HepG2 (cell line): ENCODE results near the gene GBP3. TPM values are rescaled to one million over a fixed set of nuclear protein-coding genes. Genes with fewer than 3 reads are reported as not detected.

Source experiments
- ATAC-seq: fragments of 200-7000 bp; cut with Tn5 transposase; 3 replicates; pipeline ENCODE4 v1.9.1; 2020; ENCODE audit warnings: mild to moderate bottlenecking, moderate library complexity
- BruUV-seq: library from RNA; stranded (reverse); fragments of 400-500 nt; replicated peaks from 2 replicates; lab custom pipeline; 2021; lab: Mats Ljungman, UMichigan
- CTCF ChIA-PET: fragments of 300-600 bp; formaldehyde crosslinking; extraction: SDS; loops from one replicate; lab custom pipeline; 2021; ENCODE audit warnings: low total read pairs, inconsistent platforms, low intra/inter-chr PET ratio; lab: Yijun Ruan, JAX
- POLR2A ChIA-PET: fragments of 350-600 bp; sonication (Branson Sonifier 250); formaldehyde crosslinking; loops from one replicate; lab custom pipeline; 2020; ENCODE audit warnings: antibody characterized with exemption, inconsistent platforms; lab: Yijun Ruan, JAX
- DNase-seq: peaks from one replicate; pipeline ENCODE4 v3.0.0-alpha.2; 2015; ENCODE audit warnings: low spot score
- FAIRE-seq: peaks from 3 replicates; lab custom pipeline; 2011; peaks lifted over from hg19 to GRCh38; lab: Jason Lieb, UNC
- H2AFZ ChIP-seq: one replicate; pipeline ENCODE4 v1.6.1; 2011; ENCODE audit warnings: low read length, inconsistent platforms
- H3K27ac ChIP-seq: fragments of 300-600 bp; 3 replicates; pipeline ENCODE4 v1.8.0; 2011; ENCODE audit warnings: mixed run types, mild to moderate bottlenecking, mixed read lengths, low read length, inconsistent platforms; ENCODE audit not compliant: insufficient read depth; ENCODE audit errors: extremely low read length
- H3K27me3 ChIP-seq, 2 experiments: fragments of 200-600 bp in 1 of 2; 2 replicates in 1 of 2; 3 replicates in 1 of 2; pipeline versions ENCODE4 v1.6.0 to v1.8.0; 2011; ENCODE audit warnings: low read length in 2 of 2, mild to moderate bottlenecking in 2 of 2, moderate library complexity in 2 of 2, inconsistent platforms in 1 of 2; ENCODE audit not compliant: insufficient read depth in 2 of 2, control insufficient read depth in 1 of 2
- H3K36me3 ChIP-seq, 2 experiments: fragments of 200-600 bp in 1 of 2; replicated peaks in 1 of 2; 2 replicates in 1 of 2; 3 replicates in 1 of 2; pipeline versions ENCODE4 v1.5.1 to v1.8.0; 2011; ENCODE audit warnings: low read length in 2 of 2, inconsistent platforms in 1 of 2; ENCODE audit not compliant: insufficient read depth in 2 of 2, control insufficient read depth in 1 of 2
- H3K4me1 ChIP-seq: 2 replicates; pipeline ENCODE4 v1.5.1; 2012; ENCODE audit warnings: low read length, inconsistent platforms; ENCODE audit not compliant: insufficient read depth
- H3K4me2 ChIP-seq: 2 replicates; pipeline ENCODE4 v1.6.0; 2011; ENCODE audit warnings: low read depth, low read length, inconsistent platforms
- H3K4me3 ChIP-seq, 3 experiments: fragments of 200-600 bp in 1 of 3; sonication (generic), shearing (Covaris generic) in 1 of 3; replicated peaks in 1 of 3; 2 replicates each; pipeline ENCODE4 v1.5.1; 2011 to 2016; ENCODE audit warnings: low read length in 3 of 3, inconsistent platforms in 2 of 3, low read depth in 2 of 3, mild to moderate bottlenecking in 2 of 3, control low read depth in 1 of 3, mixed read lengths in 1 of 3; ENCODE audit not compliant: insufficient read depth in 1 of 3
- H3K79me2 ChIP-seq: one replicate; pipeline ENCODE4 v1.6.1; 2011; ENCODE audit warnings: low read length, inconsistent platforms; ENCODE audit not compliant: insufficient read depth
- H3K9ac ChIP-seq: 2 replicates; pipeline ENCODE4 v1.6.0; 2011; ENCODE audit warnings: mild to moderate bottlenecking, low read depth, low read length, inconsistent platforms; ENCODE audit not compliant: insufficient read depth
- H3K9me3 ChIP-seq: 2 replicates; pipeline ENCODE4 v1.5.1; 2012; ENCODE audit warnings: mild to moderate bottlenecking, low read length
- H4K20me1 ChIP-seq: 2 replicates; pipeline ENCODE4 v1.6.0; 2011; ENCODE audit warnings: inconsistent platforms, mild to moderate bottlenecking, low read length, moderate library complexity; ENCODE audit not compliant: insufficient read depth
- ERF ChIP-seq: IDR thresholded peaks from 2 replicates; pipeline ENCODE4 v1.6.1; 2018; ENCODE audit warnings: missing biosample characterization, missing genetic modification reagents
- FLYWCH1 ChIP-seq: sonication (generic); formaldehyde crosslinking; IDR thresholded peaks from 2 replicates; pipeline ENCODE4 v1.8.1; 2023; ENCODE audit warnings: mild to moderate bottlenecking, missing genetic modification reagents
- FOSL2 ChIP-seq: sonication (generic); formaldehyde crosslinking; IDR thresholded peaks from 2 replicates; pipeline ENCODE4 v1.4.0; 2020; ENCODE audit warnings: missing genetic modification reagents
- GFI1 ChIP-seq: sonication (generic); formaldehyde crosslinking; IDR thresholded peaks from 2 replicates; pipeline ENCODE4 v1.5.0; 2020; ENCODE audit warnings: missing genetic modification reagents, mild to moderate bottlenecking, borderline replicate concordance
- ISL2 ChIP-seq: sonication (generic); formaldehyde crosslinking; IDR thresholded peaks from 2 replicates; pipeline ENCODE4 v1.5.0; 2020; ENCODE audit warnings: missing genetic modification reagents
- NR2F2 ChIP-seq: IDR thresholded peaks from 2 replicates; pipeline ENCODE4 v1.6.1; 2012; ENCODE audit warnings: low read depth, inconsistent platforms, borderline replicate concordance
- PHF21A ChIP-seq: sonication (generic); formaldehyde crosslinking; IDR thresholded peaks from 2 replicates; pipeline ENCODE4 v1.5.0; 2020; ENCODE audit warnings: mild to moderate bottlenecking, missing genetic modification reagents
- RBM22 ChIP-seq: fragments of 200-400 bp; formaldehyde crosslinking; optimal IDR thresholded peaks from 2 replicates; pipeline ENCODE3; 2017; ENCODE audit warnings: mild to moderate bottlenecking, low read length, moderate library complexity
- SCMH1 ChIP-seq: sonication (generic); formaldehyde crosslinking; IDR thresholded peaks from 2 replicates; pipeline ENCODE4 v1.9.0; 2021; ENCODE audit warnings: missing genetic modification reagents, mild to moderate bottlenecking, borderline replicate concordance
- SMYD3 ChIP-seq: sonication (generic); formaldehyde crosslinking; IDR thresholded peaks from 2 replicates; pipeline ENCODE4 v1.8.1; 2023; ENCODE audit warnings: mild to moderate bottlenecking, missing genetic modification reagents
- SOX5 ChIP-seq: IDR thresholded peaks from 2 replicates; pipeline ENCODE4 v1.6.1; 2016; ENCODE audit warnings: borderline replicate concordance
- SYNCRIP ChIP-seq: fragments of 200-400 bp; formaldehyde crosslinking; IDR thresholded peaks from 2 replicates; pipeline ENCODE4 v1.6.1; 2018; ENCODE audit warnings: mild to moderate bottlenecking, low read depth, low read length; ENCODE audit not compliant: insufficient read depth
- ZBTB10 ChIP-seq: sonication (generic); formaldehyde crosslinking; IDR thresholded peaks from 2 replicates; pipeline ENCODE4 v1.4.0; 2020; ENCODE audit warnings: missing genetic modification reagents, borderline replicate concordance
- WGBS: methylation state at CpG from one replicate; pipeline ENCODE4 v1.1.6; 2017; ENCODE audit warnings: low lambda C conversion rate; 5-methylcytosine and 5-hydroxymethylcytosine counted together
- in situ Hi-C: cut with HindIII; loops from 2 replicates; pipeline ENCODE4 v1.10.0; 2017; ENCODE audit warnings: low pct_unique_long_range_greater_than_20kb; ENCODE audit not compliant: extremely low pct_ligation_motif_present
- intact Hi-C: fragments of 100-400 bp; cut with micrococcal nuclease; formaldehyde crosslinking; loops from one replicate; pipeline ENCODE4 v1.10.0; 2022; ENCODE audit not compliant: unreplicated experiment
- polyA plus RNA-seq, 8 experiments: library from polyadenylated mRNA; depleted of rRNA in 3 of 8; stranded (reverse) in 7 of 8; unstranded in 1 of 8; fragments of >200 nt; fragmentation: Illumina TruSeq in 4 of 8; extraction: Trizol in 4 of 8; gene quantifications; 2 replicates each; pipeline versions ENCODE4 v1.2.1 to v1.2.3, GENCODE V29; 2011 to 2016; ENCODE audit warnings: low read depth in 4 of 8, missing spikeins in 1 of 8, mixed read lengths in 1 of 8; ENCODE audit not compliant: insufficient read depth in 1 of 8
- total RNA-seq, 5 experiments: library from RNA; depleted of rRNA; stranded (reverse); fragments of >200 nt; fragmentation: Illumina TruSeq; extraction: Trizol; gene quantifications; 2 replicates each; pipeline ENCODE4 v1.2.3, GENCODE V29; 2016; ENCODE audit warnings: low read depth in 1 of 5
- TF ChIP-seq, protein P1 (sequence below): sonication (generic); formaldehyde crosslinking; IDR thresholded peaks from 2 replicates; pipeline ENCODE4 v1.4.0; 2020; ENCODE audit warnings: low read depth, mild to moderate bottlenecking, missing genetic modification reagents

GBP3 gene
- total and polyA plus RNA-seq, 2 of the 13 experiments (the other 11 are each of a cell fraction or from before 2014, with no cell fraction given), result 0.16 to 0.46 TPM

DNA sequence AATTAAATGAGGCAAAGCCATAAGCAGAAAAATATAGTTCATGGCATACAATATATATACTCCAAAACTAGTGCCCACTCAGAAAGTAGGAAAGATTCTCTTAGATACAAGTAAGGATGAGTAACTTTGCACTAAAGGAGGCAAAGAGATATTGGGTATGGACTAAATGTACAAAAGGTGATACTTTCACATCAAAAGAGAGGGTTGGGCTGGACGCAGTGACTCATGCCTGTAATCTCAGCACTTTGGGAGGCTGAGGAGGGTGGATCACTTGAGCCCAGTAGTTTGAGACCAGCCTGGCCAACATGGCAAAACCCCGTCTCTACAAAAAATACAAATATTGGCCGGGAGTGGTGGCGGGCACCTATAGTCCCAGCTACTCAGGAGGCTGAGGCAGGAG is 37.0 kb downstream of the GBP3 start:
- POLR2A ChIA-PET, result no interaction called here
- H3K4me2 ChIP-seq, result 0 out of 2 replicates have a peak overlapping the region, but pooled peaks have one; percentile 1
- peaks cover 69% of the 10 kb centered on the region for H3K79me2 ChIP-seq
- ATAC-seq (no peak), FAIRE-seq (no peak), DNase-seq (no peak)
- H4K20me1 ChIP-seq, result 0 out of 2 replicates have a peak, but pooled peaks cover 10% of the 10 kb centered on the region
- no peak overlapping the region for H2AFZ ChIP-seq
- no peaks in the 10 kb centered on the region for H3K27me3 ChIP-seq
- no peak overlapping the region for H3K27ac ChIP-seq
- in situ Hi-C loops, result no loop called here
- 95% methylated on average over 4 of the region's 4 CpGs for WGBS
- CTCF ChIA-PET, result interaction anchor here (2.4 kb wide), 1 partner anchor 372 kb away, joined by 15 read pairs; no protein-coding TSS in a partner anchor
- no TSS peak for BruUV-seq
- peaks cover 71% of the 10 kb centered on the region for H3K4me1 ChIP-seq
- intact Hi-C loops, result no loop called here
- peaks cover 2 to 18% of the 10 kb centered on the region in 2 experiments; a peak in 4 of 5 replicates for H3K36me3 ChIP-seq
- H3K4me3 ChIP-seq, result no peak overlapping the region
- peak; percentile 25; the same call in 1 of the 2 replicates for TF ChIP-seq FOSL2 (CRISPR knock-in tag)
- TF ChIP-seq, protein P1, sequence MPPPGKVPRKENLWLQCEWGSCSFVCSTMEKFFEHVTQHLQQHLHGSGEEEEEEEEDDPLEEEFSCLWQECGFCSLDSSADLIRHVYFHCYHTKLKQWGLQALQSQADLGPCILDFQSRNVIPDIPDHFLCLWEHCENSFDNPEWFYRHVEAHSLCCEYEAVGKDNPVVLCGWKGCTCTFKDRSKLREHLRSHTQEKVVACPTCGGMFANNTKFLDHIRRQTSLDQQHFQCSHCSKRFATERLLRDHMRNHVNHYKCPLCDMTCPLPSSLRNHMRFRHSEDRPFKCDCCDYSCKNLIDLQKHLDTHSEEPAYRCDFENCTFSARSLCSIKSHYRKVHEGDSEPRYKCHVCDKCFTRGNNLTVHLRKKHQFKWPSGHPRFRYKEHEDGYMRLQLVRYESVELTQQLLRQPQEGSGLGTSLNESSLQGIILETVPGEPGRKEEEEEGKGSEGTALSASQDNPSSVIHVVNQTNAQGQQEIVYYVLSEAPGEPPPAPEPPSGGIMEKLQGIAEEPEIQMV (CRISPR knock-in tag), result no peak
- no peak overlapping the region for H3K9ac ChIP-seq
- no peaks in the 10 kb centered on the region for H3K9me3 ChIP-seq

DNA sequence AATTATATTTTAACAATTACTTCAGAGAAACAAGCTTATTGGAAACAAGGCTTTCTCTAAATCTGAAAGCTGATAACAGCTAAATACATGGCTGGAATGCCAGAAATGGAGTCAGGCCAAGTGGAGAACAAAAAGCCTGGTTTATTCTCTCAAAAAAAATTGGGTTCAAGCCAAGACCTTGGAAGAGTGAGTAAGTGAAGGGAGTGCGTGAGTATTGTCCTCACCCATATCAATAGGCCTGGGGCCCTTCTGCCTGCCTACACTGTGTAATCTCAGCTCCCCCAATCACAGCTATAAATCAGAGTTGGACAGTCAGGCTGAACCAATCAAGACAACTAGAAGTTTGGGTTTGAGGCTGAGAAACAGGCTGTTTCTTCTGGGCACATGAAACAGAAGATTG is 37.6 kb downstream of the GBP3 start:
- ChIA-PET CTCF (interaction anchor here (2.4 kb wide), 1 partner anchor 373 kb away, joined by 15 read pairs; no protein-coding TSS in a partner anchor), POLR2A (no interaction called here)
- no peaks in the 10 kb centered on the region for H3K27me3 ChIP-seq
- H3K79me2 ChIP-seq, result peaks cover 65% of the 10 kb centered on the region
- BruUV-seq, result no TSS peak
- peaks cover 66% of the 10 kb centered on the region for H3K4me1 ChIP-seq
- 0 out of 2 replicates have a peak overlapping the region, but pooled peaks have one; percentile 1 for H3K4me2 ChIP-seq
- no peaks in the 10 kb centered on the region for H3K9me3 ChIP-seq
- peak overlapping the region; percentile 5; the same call in 1 of the 2 replicates for H3K9ac ChIP-seq
- intact Hi-C loops (no loop called here), in situ Hi-C loops (no loop called here)
- H4K20me1 ChIP-seq, result peaks cover 10% of the 10 kb centered on the region; the same call in 1 of the 2 replicates
- H3K4me3 ChIP-seq, result no peak overlapping the region
- H3K27ac ChIP-seq, result peak overlapping the region; percentile 44
- H2AFZ ChIP-seq, result no peak overlapping the region
- DNase-seq (peak; percentile 88), ATAC-seq (peak; percentile 92), FAIRE-seq (no peak)
- 50% methylated on average over 1 of the region's 1 CpG for whole genome bisulfite sequencing
- peaks cover 2 to 18% of the 10 kb centered on the region in 2 experiments; a peak in 4 of 5 replicates for H3K36me3 ChIP-seq
- TF ChIP-seq PHF21A (CRISPR knock-in tag) (peak; percentile 65), SYNCRIP (no peak), RBM22 (peak; percentile 32), NR2F2 (no peak), ISL2 (CRISPR knock-in tag) (0 out of 2 replicates have a peak, but pooled peaks have one; percentile 26), SMYD3 (no peak), ZBTB10 (CRISPR knock-in tag) (no peak), SOX5 (CRISPR knock-in tag) (peak; percentile 55; the same call in 1 of the 2 replicates), GFI1 (CRISPR knock-in tag) (peak; percentile 96), SCMH1 (CRISPR knock-in tag) (no peak), ERF (CRISPR knock-in tag) (no peak), FLYWCH1 (CRISPR knock-in tag) (no peak)
